GM06990 (cell line): ENCODE measurements around the gene POU5F2.

Experiments used
- DNase-seq: peaks from one replicate; pipeline ENCODE4 v3.0.0-alpha.2; 2011; ENCODE audit not compliant: insufficient read length; ENCODE audit errors: extremely low read depth
- H3K27me3 ChIP-seq: replicated peaks from 2 replicates; pipeline ENCODE4 v1.6.0; 2011; ENCODE audit warnings: low read length; ENCODE audit not compliant: control insufficient read depth, insufficient read depth
- H3K36me3 ChIP-seq: 2 replicates; pipeline ENCODE4 v1.5.1; 2011; ENCODE audit warnings: low read length; ENCODE audit not compliant: control insufficient read depth, insufficient read depth
- H3K4me3 ChIP-seq: replicated peaks from 2 replicates; pipeline ENCODE4 v1.5.1; 2011; ENCODE audit warnings: low read depth, mild to moderate bottlenecking, control low read depth, low read length
- TF ChIP-seq, protein P1 (sequence below): IDR thresholded peaks from 2 replicates; pipeline ENCODE4 v1.5.1; 2011; ENCODE audit warnings: low read length, control low read depth, mild to moderate bottlenecking, inconsistent platforms; ENCODE audit not compliant: insufficient read depth, poor library complexity, severe bottlenecking

POU5F2 gene

DNA sequence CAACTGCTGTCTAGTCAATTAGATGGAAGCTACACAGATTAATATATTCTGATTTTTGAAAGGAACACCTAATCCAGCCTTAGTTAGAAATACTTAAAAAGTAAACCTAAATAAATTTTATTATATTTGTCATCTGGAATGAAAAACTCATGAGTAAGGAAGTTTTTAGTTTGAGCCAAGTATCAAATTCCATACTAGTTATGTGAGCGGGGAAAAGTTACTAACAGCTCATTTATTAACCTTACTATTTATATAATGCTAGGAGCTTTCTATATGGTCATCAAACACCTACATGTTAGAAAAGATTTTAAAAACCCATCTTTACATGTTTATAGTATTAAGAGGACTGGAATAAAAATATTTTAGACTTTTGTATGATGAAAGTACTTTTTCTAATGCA is 41.6 kb upstream of the POU5F2 start:
- TF ChIP-seq, protein P1, sequence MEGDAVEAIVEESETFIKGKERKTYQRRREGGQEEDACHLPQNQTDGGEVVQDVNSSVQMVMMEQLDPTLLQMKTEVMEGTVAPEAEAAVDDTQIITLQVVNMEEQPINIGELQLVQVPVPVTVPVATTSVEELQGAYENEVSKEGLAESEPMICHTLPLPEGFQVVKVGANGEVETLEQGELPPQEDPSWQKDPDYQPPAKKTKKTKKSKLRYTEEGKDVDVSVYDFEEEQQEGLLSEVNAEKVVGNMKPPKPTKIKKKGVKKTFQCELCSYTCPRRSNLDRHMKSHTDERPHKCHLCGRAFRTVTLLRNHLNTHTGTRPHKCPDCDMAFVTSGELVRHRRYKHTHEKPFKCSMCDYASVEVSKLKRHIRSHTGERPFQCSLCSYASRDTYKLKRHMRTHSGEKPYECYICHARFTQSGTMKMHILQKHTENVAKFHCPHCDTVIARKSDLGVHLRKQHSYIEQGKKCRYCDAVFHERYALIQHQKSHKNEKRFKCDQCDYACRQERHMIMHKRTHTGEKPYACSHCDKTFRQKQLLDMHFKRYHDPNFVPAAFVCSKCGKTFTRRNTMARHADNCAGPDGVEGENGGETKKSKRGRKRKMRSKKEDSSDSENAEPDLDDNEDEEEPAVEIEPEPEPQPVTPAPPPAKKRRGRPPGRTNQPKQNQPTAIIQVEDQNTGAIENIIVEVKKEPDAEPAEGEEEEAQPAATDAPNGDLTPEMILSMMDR, result no peak
- H3K27me3 ChIP-seq, result no peaks in the 10 kb centered on the region

DNA sequence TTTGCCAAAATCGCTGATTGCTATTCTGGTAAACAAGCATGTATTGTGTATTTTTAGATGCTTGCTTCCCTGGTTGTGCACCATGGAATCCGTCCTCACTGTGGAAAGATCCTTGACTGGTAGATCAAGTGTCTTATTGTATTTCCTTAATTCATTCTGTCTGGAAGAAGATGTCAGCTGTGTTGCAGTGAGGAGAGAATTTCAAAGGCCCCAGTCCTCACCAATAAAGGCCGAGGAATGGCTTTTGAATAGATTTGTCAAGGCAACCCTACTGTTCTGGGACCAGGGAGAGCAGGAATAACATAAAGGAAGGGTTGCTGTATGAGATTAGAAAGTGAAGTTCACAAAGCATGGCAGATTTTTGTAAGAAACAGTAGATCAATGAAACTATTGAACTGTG is 36.2 kb upstream of the POU5F2 start:
- Histone ChIP-seq H3K36me3 (no peaks in the 10 kb centered on the region; the same call in 1 of the 2 replicates), H3K4me3 (no peak overlapping the region), H3K27me3 (no peaks in the 10 kb centered on the region)
- TF ChIP-seq, protein P1, result no peak
- DNase-seq, result no peak

More for the DNA sequence above, 41.6 kb upstream of the POU5F2 start:
- no peaks in the 10 kb centered on the region for H3K36me3 ChIP-seq
- no peak for DNase-seq
- no peak overlapping the region for H3K4me3 ChIP-seq

DNA sequence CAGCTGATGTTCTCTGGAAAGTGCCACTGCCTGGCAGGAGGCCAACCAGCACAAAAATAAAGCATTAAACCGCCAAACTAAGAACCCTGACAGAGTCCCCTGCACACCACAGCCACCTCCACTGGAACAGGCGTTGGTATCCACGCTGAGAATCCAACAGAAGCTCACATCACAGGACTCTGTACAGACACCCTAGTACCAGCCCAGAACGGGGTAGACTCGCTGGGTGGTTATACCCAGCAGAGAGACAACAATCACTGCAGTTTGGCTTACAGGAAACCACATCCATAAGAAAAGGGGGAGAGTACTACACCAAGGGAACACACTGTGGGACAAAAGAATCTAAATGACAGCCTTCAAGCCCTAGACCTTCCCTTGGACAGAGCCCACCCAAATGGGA is 15.0 kb upstream of the POU5F2 start:
- DNase-seq, result no peak
- Histone ChIP-seq H3K4me3 (no peak overlapping the region), H3K27me3 (no peaks in the 10 kb centered on the region), H3K36me3 (no peaks in the 10 kb centered on the region)
- TF ChIP-seq, protein P1, result no peak

GRCh38 chr5:93755716-93756115 is 14.3 kb upstream of the POU5F2 start:
- Histone ChIP-seq H3K27me3 (no peaks in the 10 kb centered on the region), H3K36me3 (no peaks in the 10 kb centered on the region), H3K4me3 (no peak overlapping the region)
- no peak for DNase-seq
- TF ChIP-seq, protein P1, result no peak

GRCh38 chr5:93748875-93749397 is 7.5 kb upstream of the POU5F2 start:
- Histone ChIP-seq H3K27me3 (no peaks in the 10 kb centered on the region), H3K36me3 (no peaks in the 10 kb centered on the region), H3K4me3 (no peak overlapping the region)
- DNase-seq, result no peak
- TF ChIP-seq, protein P1, result no peak
